Measurements from ENCODE around the gene UBE2E2. TPM values are rescaled to one million over a fixed set of nuclear protein-coding genes. Genes with fewer than 3 reads are reported as not detected.

The UBE2E2 gene
- total and polyA plus RNA-seq, 12 donors: 19.5 to 63.8 (median 52.2) TPM

GRCh38 chr3:23240171-23240785 is 37.2 kb downstream of the UBE2E2 start:
- intact Hi-C loops (cut with DNase I): no loop called here
- ATAC-seq: no peak
- H3K27ac ChIP-seq: no peak overlapping the region

GRCh38 chr3:23241256-23241655 is 38.1 kb downstream of the UBE2E2 start:
- no peak for ATAC-seq
- H3K27ac ChIP-seq: no peak overlapping the region
- no peaks in the 10 kb centered on the region for H3K27me3 ChIP-seq
- peaks cover 0 to 19% (median 15%) of the 10 kb centered on the region in 9 donors for H3K4me1 ChIP-seq
- no peak for DNase-seq
- WGBS, 2 donors: 96 to 97% methylated on average over 5 of the region's 5 CpGs
- intact Hi-C loops (cut with DNase I): no loop called here
- no peak overlapping the region for H3K4me3 ChIP-seq
- TF ChIP-seq CTCF (IDR thresholded peaks at IDR 0.05): no peak
- no peaks in the 10 kb centered on the region for H3K36me3 ChIP-seq
- H3K9me3 ChIP-seq: no peaks in the 10 kb centered on the region

More at GRCh38 chr3:23240171-23240785, 37.2 kb downstream of the UBE2E2 start:
- H3K36me3 ChIP-seq: no peaks in the 10 kb centered on the region
- no peak for TF ChIP-seq CTCF (IDR thresholded peaks at IDR 0.05)
- no peaks in the 10 kb centered on the region for H3K9me3 ChIP-seq
- no peak overlapping the region for H3K4me3 ChIP-seq
- H3K4me1 ChIP-seq: peaks cover 0 to 19% (median 15%) of the 10 kb centered on the region in 9 donors
- H3K27me3 ChIP-seq: no peaks in the 10 kb centered on the region
- DNase-seq: no peak
- WGBS, 2 donors: 86% methylated on average over 3 of the region's 3 CpGs

GRCh38 chr3:23242106-23242505 is 39.0 kb downstream of the UBE2E2 start:
- H3K36me3 ChIP-seq: no peaks in the 10 kb centered on the region
- intact Hi-C loops (cut with DNase I): no loop called here
- TF ChIP-seq CTCF (IDR thresholded peaks at IDR 0.05): no peak
- H3K9me3 ChIP-seq: no peaks in the 10 kb centered on the region
- DNase-seq (no peak), ATAC-seq (no peak)
- H3K27me3 ChIP-seq: no peaks in the 10 kb centered on the region
- H3K4me3 ChIP-seq: no peak overlapping the region
- peaks cover 0 to 19% (median 15%) of the 10 kb centered on the region in 9 donors for H3K4me1 ChIP-seq
- 97 to 100% methylated on average over 2 of the region's 2 CpGs for WGBS, 2 donors
- H3K27ac ChIP-seq: no peak overlapping the region

- H3K27me3 ChIP-seq: no peaks in the 10 kb centered on the region
- no peak overlapping the region for H3K4me3 ChIP-seq
- ATAC-seq (no peak), DNase-seq (no peak)
- intact Hi-C loops (cut with DNase I): no loop called here
- 51 to 64% methylated on average over 2 of the region's 2 CpGs for WGBS, 2 donors
- H3K27ac ChIP-seq: no peak overlapping the region
- H3K9me3 ChIP-seq: no peaks in the 10 kb centered on the region
- H3K4me1 ChIP-seq: peaks cover 0 to 18% (median 11%) of the 10 kb centered on the region in 9 donors
- no peaks in the 10 kb centered on the region for H3K36me3 ChIP-seq
- TF ChIP-seq CTCF (IDR thresholded peaks at IDR 0.05): no peak
These were observed 41.4 kb downstream of the UBE2E2 start for GRCh38 chr3:23244324-23245041.
